Activated CD8-positive, alpha-beta memory T cell treated with anti-CD3 and anti-CD28 coated beads, Interleukin-2, amount 50 U/mL, for 24 hours (primary cell): ENCODE results near the gene DCAF5.
"Not testable (repeated sequence)": the region's sequence is repeated elsewhere in the genome, so short reads cannot be mapped to it uniquely, and the experiment has no call there.

ENCODE experiments used
- DNase-seq: peaks from one replicate; pipeline ENCODE4 v3.0.0-alpha.2; 2020; ENCODE audit errors: extremely low read depth

Gene DCAF5

DNA sequence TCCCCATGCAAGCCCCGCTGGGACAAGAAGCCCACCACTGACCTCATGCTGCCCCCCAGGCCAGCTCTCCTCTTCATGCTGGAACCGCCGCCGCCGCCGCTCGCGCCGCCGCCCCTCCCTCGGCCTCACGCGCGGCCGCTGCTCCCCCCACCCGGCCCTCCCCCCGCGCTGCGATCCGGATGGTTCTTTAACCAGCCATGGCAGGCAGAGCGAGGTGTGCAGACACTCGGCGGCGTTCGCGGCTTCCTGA, at the start of gene DCAF5:
TSS of gene DCAF5 (minus strand) at position 218 of the 250 bp plus-strand sequence. CDS start at position 77, 141 bp downstream.
- peak; percentile 72 for DNase-seq

GRCh38 chr14:69199786-69200185, 46.9 kb upstream of the DCAF5 start:
- DNase-seq = no peak

GRCh38 chr14:69193721-69194120, 40.8 kb upstream of the DCAF5 start:
- DNase-seq = no peak

- peak; percentile 33 for DNase-seq
These were observed 38.6 kb upstream of the DCAF5 start, which contains the start of gene EXD2 for GRCh38 chr14:69191340-69192111. EXD2 (plus strand) TSS chr14:69191498; CDS start chr14:69209471, 17,973 bp downstream.

DNA sequence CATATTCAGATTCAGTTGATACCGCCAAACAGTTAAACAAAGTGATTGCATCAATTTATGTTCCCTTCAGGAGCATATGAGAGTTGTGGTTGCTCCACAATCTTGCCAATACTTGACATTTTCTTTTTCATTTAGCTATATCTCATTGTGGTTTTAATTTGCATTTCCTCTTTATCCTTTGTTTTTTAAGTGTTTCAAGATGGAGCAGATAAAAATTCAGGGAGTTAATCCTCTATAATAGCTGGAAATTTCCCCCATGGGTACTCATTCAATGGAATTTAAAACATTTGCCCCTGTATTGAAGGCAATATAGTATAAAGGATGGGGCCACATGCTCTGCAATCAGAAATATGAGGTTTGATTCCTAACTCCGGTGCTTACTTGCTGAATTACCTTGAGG, 37.3 kb upstream of the DCAF5 start:
- no peak for DNase-seq

GRCh38 chr14:69183735-69184134, 30.8 kb upstream of the DCAF5 start:
- DNase-seq = no peak

DNA sequence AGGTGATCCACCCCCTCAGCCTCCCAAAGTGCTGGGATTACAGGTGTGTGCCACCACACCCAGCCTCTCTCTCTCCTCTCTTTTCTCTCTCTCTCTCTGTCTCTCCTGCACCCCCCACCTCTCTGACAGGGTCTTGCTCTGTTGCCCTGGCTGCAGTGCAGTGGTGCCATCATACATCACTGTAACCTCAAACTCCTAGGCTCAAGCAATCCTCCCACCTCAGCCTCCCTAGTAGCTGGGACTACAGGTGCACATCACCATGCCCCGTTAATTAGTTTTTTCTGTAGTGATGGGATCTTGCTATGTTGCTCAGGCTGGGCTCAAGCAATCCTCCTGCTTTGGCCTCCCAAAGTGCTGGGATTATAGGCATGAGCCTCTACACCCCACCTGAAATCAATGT, 29.7 kb upstream of the DCAF5 start:
- DNase-seq = not testable (repeated sequence)

GRCh38 chr14:69181491-69181890, 28.6 kb upstream of the DCAF5 start:
- no peak for DNase-seq

DNA sequence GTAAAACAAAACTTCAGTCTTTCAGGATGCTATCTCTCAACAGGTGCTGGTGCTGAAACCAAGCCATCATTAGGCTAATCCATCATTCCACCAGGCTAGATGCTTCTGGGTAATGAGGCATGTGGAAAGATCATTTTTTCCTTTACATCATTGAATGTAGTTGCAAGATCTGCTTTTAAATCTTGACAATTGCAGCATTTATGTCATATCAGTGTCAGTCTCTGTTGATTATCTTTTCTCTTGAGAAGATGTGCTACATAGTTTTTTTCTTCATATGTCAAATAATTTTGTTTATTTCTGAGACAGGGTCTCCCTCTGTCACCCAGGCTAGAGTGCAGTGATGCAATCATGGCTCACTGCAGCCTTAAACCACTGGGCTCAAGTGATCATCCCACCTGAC, 22.2 kb upstream of the DCAF5 start:
- DNase-seq = no peak

DNA sequence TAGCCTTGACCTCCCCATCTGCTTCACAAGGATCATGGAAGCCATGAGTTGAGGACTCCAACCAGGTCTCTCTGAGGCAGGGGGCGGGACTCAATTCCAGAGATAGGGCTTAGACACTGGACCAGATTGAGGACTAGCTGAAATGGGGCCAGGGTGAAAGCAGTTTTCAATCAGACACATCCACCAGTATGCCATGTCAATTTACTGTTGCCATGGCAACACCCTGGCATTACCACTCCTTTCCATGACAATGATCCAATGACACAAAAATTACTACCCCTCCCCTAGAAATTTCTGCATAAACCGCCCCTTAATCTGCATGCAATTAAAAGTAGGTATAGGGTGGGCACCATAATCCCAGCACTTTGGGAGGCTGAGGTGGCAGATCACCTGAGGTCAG, 18.6 kb upstream of the DCAF5 start:
- DNase-seq = no peak

DNA sequence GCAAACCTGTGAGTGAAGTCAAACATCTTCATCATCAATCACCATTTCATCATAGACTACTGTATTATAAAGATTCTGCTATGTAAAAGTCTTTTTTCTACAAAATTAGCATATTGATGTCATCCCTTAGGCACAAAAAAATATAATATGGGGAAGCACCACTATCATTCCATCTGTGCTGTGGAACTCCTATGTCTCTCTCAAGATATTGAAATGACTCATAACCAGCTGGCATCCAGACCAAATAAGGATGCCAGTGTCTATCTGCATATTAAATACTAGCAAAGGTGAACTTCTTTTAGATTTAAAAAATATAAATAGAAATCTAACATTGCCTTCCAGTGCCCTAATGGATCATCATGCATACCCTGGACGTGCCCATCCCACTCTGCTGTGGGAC, 17.9 kb upstream of the DCAF5 start:
- DNase-seq = no peak

DNA sequence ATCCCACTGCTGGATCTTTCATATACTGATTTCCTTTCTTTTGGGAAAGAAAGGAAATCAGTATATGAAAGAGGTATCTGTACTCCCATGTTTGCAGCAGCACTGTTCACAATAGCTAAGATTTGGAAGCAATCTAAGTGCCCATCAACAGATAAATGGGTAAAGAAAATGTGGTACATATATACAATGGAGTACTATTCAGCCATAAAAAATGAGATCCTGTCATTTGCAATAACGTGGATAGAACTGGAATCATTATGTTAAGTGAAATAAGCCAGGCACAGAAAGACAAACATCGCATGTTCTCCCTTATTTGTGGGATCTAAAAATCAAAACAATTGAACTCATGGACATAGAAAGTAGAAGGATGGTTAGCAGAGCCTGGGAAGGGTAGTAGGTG, 12.9 kb upstream of the DCAF5 start:
- not testable (repeated sequence) for DNase-seq

DNA sequence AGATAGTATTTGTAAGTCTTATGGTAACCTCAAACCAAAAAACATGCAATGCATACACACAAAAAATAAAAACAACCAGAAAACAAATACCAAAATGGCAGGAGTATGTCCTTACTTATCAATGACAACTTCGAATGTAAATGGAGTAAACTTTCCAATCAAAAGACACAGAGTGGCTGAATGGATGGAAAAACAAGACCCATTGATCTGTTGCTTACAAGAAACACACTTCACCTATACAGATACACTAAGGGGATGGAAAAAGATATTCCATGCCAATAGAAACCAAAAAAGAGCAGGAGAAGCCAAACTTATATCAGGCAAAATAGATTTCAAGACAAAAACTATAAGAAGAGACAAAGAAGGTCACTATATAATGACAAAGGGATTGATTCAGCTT, 8.7 kb upstream of the DCAF5 start:
- no peak for DNase-seq

DNA sequence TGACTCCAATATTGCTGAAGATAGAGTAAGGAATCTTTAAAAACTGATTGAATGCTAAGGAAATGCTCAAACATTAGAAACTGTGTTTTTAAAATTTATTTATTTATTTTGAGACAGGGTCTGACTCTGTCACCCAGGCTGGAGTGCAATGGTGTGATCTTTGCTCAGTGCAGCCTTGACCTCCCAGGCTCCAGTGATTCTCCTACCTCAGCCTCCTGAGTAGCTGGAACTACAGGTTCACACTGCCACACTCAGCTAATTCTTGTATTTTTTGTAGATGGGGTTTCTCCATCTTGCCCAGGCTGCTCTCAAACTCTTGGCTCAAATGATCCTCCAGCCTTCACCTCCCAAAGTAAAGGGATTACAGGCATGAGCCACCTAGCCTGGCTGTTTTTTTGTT, 3.3 kb upstream of the DCAF5 start:
- DNase-seq = no peak

GRCh38 chr14:69154779-69155178, 1.9 kb upstream of the DCAF5 start:
- no peak for DNase-seq

GRCh38 chr14:69153873-69154270, 953 bp upstream of the DCAF5 start:
- DNase-seq = no peak

DNA sequence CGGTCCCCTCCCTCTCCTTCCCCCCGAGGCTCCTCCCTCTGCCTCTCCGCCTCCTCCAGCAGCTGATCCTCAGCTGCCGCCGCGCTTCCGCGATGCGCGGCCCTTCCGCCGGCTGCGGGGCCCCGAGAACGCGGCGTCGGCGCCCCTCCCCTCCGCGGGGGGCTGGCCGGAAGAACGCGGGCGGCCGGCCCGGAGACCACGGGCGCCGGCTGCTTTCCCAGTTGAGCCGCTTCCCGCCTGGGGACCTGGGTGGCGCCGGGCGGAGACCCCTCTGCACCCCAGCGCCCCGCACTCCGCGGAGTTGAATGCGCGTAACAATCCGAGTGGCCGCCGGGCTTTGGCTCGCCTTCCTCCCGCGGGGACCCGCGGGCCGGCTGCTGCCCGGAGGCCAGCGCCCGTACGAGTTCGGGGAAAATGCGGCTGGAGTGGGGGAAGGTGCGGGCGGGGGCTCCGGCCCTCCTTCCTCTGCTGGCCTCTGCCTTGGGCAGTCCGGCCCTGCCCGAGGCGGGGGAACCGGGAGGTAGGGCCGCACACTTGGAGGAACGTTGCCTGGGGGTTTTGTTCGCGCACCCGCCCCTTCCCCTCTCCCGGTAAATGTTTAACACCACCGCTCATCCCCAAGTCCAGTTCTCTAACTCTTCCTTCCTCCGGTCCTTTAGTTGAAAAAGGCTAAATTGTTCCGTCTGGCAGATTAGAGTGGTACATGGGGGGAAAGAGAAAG, 393 bp upstream of the DCAF5 start:
- no peak for DNase-seq

DNA sequence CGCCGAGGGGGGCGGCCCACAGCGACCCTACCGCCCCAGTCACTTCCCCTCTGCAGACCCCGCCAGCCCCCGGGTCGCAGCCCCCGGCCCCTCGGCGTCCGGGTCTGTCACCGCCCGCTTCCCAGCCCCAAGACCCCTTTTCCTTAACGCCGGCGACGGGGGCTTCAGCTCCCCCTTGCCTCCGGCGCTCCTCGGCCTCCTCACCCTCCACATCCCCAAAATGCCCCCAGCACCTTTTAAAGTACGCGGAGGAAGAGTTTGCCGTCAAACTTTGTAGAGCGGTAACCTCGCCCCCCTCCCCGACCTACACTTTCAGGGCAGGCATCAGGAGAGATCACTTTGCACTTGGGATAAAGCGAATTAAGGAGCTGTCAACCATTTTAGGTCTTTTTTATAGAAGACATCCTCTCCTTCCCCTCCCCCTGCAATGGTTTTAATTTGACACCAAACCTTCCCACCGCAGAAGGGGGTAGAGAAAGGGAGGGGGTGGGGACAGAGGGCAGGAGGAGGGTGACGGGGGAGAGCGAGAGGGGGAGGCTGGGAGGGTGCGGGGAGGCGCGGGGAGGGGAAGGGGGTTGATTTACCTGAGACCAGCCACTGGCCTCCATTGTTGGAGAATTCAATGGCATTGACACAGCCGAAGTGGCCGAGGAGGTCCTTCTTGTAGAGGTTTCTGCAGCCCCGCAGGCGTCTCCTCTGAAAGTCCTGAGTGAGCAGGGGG, 578 bp downstream of the DCAF5 start:
- no peak for DNase-seq

DNA sequence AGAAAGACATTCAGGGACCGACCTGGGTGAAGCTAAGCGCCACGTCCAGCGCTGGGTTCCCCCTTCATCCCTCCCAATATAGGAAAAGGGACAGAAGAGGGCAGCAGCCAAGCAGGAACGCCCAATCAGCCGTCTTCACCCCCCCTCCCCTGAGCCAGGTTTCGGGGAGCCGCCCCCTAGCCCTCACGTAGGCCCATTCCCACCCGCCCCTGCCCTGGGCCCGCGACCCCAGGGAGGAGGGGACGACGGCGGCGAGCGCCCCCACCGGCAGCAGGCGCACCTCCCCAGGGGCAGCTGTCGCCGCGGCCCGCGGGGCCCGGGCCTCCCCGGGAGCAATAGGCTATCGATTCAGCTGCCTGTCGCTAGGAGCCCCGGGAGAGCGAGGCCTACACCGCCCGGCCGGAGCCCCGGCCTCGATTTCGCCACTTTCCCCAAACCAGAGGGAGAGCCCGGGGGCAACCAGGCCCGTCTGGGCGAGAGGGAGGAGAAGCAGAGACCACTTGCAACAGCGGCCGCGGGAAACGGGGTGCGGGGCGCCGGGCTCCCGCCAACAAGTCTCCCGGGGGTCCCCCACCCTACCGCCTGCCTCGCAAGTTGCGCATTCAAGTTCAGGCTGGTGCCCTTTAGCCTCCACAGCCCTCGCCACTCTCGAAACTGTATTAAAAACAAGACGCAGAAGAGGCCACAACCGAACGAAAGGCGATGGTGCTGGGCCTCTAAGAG, 1.3 kb downstream of the DCAF5 start:
- DNase-seq = no peak

DNA sequence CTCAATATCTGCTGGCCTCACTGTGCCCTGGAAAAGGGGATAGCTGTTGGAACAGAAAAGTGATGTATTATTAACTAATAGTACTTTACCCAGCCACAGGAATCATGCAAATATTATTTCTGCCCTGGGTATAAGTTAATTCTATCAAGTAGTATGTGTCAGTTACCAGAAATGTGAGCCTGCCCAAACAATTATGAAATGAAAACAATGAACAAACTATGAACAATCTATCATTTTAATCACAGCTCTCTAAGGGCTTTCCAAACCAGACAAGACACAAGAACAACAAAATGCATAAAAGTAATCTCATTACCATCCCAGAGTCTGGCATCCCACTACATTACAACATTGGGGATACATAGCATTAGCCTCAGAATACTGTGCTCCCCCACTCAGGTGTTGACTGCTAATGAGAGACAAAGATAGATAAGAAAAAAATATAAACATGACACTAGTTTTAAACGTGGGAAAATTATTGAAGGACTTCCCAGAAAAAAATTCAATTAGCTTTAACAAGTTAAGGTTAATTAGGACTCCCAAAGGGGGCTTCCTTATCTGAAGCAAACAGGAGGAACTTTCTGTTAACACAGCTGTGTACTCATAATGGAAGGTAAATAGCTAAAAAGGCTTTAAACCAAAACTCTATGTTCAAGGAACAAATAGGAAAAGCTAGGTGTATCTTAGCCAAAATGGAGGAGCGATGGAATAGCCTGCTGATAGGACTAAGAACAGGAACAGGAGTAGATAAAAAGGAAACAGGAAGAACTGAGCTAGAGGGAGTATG, 3.3 kb downstream of the DCAF5 start:
- DNase-seq = no peak

DNA sequence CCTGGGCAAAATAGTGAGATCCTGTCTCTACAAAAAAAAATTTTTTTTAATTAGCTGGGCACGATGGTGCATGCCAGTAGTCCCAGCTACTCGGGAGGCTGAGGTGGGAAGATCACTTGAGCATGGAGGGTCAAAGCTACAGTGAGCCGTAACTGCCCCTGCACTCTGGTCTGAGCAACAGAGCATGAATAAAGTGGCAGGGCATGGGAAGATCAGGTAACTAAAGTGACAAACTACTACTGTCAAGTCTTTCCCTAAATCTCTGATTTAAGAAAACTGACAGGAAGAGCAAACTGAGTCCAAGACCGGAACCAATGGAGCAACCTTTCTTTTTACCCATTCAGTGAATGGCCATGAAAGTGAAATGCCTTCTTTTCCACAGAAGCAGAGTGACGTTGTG, 10.8 kb downstream of the DCAF5 start:
- DNase-seq = no peak
